Measurements from ENCODE around the gene MMP28. TPM values are rescaled to one million over a fixed set of nuclear protein-coding genes. Genes with fewer than 3 reads are reported as not detected.

Gene MMP28
- total and polyA plus RNA-seq, 11 donors: 0.83 to 10.2 (median 2.5) TPM

- Histone ChIP-seq H3K27me3 (no peaks in the 10 kb centered on the region), H3K9me3 (no peaks in the 10 kb centered on the region), H3K4me3 (peak overlapping the region; percentile 58 to 96 (median 84)), H3K36me3 (peaks cover 0 to 5% (median 0%) of the 10 kb centered on the region in 9 donors), H3K27ac (peak overlapping the region; percentile 76 to 99 (median 94)), H3K4me1 (peaks cover 0 to 50% (median 35%) of the 10 kb centered on the region in 12 donors)
- intact Hi-C loops (cut with DNase I): loop anchor here in 3 of 10 donors (1.0 to 10.0 kb wide), 2 partner anchors 46 to 195 kb away; no protein-coding TSS in a partner anchor
- TF ChIP-seq POLR2A (IDR thresholded peaks at IDR 0.05) (no peak), CTCF (IDR thresholded peaks at IDR 0.05) (no peak)
- 0 to 2% (median 1%) methylated on average over 8 to 24 of the region's 24 CpGs for WGBS, 4 donors
- ATAC-seq (no peak), DNase-seq (no peak)
Measured at GRCh38 chr17:35809855-35810461, 14.5 kb upstream of the MMP28 start.

DNA sequence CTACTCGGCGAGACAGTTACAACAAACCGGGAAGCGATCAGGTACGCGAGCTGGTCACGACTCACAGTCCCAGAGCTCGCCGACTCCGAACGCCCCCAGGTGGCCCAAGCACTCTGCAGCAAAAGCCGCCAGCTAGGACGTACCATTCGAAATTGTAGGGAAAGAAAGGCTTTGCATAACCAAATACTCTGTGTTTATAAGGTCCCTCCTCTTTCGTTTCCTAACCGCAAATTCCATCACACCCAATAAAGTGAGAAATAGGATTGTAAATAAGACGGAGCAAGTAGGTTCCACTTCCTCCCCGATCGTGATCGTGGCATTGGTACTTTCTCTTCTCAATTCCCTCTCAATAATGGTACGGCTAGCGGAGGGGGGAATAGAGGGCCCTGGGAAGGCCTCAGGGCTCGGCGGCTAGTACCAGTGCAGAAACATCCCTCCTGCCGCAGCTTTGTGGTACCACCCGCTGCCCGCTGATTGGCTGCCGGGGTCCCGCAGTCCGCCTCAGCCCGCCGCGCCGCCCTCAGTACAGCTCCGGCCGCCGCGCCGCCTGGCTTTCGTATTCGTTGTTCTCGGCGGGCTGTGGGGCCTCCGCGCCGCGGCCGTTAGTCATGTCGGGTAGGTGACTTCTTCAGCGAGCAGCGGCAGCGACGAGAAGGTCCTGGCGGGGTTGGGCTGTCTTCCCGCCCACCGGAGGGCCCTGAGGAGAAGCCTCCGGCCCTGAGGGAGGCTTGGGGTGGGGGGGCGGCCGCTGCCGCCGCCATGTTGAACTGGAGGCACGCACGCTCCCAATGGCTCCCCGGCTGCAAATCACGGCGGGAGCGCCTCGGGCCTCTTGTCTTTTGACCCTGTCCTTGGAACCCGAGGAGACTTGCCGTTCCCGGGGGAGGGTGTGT is 13.8 kb upstream of the MMP28 start, which contains the start of gene TAF15:
TAF15 (plus strand) TSS at position 523 of the 893 bp plus-strand sequence; CDS start at position 609, 86 bp downstream.
- DNase-seq (peak; percentile 95 to 98 (median 97)), ATAC-seq (peak; percentile 97 to 100 (median 98))
- Histone ChIP-seq H3K4me3 (peak within 1 kb of the TSS; percentile 58 to 96 (median 84)), H3K9me3 (no peaks in the 10 kb centered on the region), H3K27me3 (no peaks in the 10 kb centered on the region), H3K4me1 (peaks cover 0 to 49% (median 29%) of the 10 kb centered on the region in 12 donors), H3K27ac (peak within 1 kb of the TSS; percentile 76 to 99 (median 94)), H3K36me3 (peaks cover 0 to 5% (median 0%) of the 10 kb centered on the region in 9 donors)
- 0 to 1% (median 1%) methylated on average over 41 to 71 of the region's 71 CpGs for WGBS, 4 donors
- peak; percentile 47 to 97 (median 72) for TF ChIP-seq CTCF (IDR thresholded peaks at IDR 0.05)
- peak; percentile 90 to 97 for TF ChIP-seq POLR2A (IDR thresholded peaks at IDR 0.05)
- intact Hi-C loops (cut with DNase I): loop anchor here in 3 of 10 donors (1.0 to 10.0 kb wide), 2 partner anchors 45 to 194 kb away; no protein-coding TSS in a partner anchor

DNA sequence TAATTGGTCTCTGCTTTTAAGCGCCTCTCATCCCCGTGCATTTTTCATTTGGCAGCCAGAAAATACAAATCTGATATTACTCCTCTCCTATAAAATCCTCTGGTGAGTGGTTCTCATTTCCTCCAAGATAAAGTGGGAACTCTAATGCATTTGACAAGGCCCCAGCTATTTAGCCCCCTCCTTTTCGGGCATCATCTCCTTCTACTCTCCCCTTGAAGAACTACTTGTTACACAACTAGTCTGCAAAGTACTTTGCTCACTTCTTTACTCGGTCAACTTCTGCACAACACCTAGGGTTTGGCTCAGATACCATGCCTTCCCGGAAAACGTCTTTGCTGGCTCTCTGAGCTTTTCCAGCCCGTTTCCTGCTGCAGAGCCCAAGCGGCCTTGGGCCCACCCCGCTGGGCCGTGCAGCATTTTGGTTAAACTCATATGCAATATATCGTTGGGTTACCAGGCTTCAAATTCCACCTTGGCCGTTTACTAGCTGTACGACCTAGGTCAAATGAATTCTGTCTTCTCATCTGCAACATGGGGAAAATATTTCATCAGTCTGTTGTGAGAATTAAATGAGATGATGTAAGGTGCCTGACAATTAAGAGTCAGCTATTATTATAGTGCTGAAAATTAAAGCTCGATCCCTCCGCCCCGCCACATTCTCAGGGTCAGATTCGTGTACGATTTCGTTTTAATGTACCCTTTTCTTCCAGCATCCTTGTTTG is 13.0 kb upstream of the MMP28 start:
- Histone ChIP-seq H3K36me3 (peaks cover 0 to 5% (median 0%) of the 10 kb centered on the region in 9 donors), H3K9me3 (no peaks in the 10 kb centered on the region), H3K4me3 (peak overlapping the region in 11 of 12 donors; percentile 58 to 96 (median 84)), H3K4me1 (peaks cover 0 to 49% (median 29%) of the 10 kb centered on the region in 12 donors), H3K27ac (peak overlapping the region in 11 of 12 donors; percentile 76 to 99 (median 94)), H3K27me3 (no peaks in the 10 kb centered on the region)
- WGBS, 4 donors: 29 to 34% (median 31%) methylated on average over 19 of the region's 19 CpGs
- no peak for ATAC-seq
- TF ChIP-seq CTCF (IDR thresholded peaks at IDR 0.05): no peak
- no peak for TF ChIP-seq POLR2A (IDR thresholded peaks at IDR 0.05)
- intact Hi-C loops (cut with DNase I): loop anchor here in 1 of 10 donors (10.0 kb wide), 1 partner anchor 194 kb away; no protein-coding TSS in a partner anchor
- no peak for DNase-seq
